GM21619 (cell line): Measurements from ENCODE around the gene MAGEL2.
"Not testable (repeated sequence)": the region's sequence is repeated elsewhere in the genome, so short reads cannot be mapped to it uniquely, and the experiment has no call there.

Source experiments
- ATAC-seq: cut with Tn5 transposase; IDR thresholded peaks from one replicate; pipeline ENCODE4 v1.9.1; 2021; ENCODE audit not compliant: unreplicated experiment

The MAGEL2 gene

DNA sequence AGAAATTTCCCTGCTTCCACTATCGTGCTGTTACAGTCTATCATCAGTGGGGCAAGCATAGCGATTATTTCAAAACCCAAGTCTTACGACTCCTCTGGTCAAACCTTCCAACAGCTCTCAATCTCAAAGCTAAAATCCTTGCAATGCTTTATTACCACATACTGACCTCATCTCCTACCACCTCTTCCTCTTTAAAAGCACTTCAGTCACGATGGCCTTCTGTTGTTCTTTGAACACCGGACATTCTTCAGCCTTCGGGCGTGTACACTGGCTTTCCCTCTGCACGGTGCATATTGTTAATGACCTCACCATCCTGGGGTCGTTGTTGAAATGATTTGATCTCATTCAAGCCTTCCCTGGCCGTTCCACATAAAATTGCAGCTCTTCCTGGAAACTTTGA lies 31.1 kb downstream of the MAGEL2 start:
- ATAC-seq: no peak

DNA sequence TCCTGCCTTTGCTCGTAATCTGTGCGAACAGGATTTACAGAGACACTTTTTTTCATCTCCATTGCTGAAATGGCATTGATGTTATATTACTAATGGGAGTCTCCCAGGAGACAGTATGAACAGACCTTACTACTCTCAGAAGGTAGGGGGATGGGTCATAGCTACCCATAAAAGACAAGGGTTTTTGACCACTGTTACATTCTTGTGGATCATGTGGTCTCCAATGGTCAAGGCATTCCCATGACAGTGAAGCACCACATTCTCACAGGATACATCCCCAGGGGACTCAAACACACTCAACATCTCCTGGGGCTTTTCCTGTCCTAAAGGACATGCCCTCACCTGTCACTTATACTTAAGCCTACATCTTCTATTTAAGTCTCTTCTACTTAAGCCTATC lies 41.4 kb downstream of the MAGEL2 start:
- no peak for ATAC-seq

DNA sequence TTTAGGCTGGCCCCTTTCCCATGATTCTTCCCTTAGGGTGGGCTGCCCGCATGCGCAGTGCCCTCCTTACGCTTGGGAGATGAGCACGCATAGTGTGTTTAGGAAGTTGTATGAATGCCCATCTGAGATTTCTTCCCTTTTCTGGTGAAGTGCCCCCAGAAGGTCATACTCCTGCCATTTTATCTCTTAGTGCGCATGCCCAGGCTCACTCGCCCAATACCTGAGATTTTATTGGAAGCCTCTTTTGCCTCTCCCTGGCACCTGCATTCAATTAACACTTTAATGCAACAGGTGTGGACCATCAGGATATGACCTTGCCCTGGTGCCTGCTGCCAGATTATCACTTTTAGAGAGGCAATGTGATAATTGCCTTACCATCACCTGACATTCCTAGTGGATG lies 45.5 kb downstream of the MAGEL2 start:
- ATAC-seq: no peak

DNA sequence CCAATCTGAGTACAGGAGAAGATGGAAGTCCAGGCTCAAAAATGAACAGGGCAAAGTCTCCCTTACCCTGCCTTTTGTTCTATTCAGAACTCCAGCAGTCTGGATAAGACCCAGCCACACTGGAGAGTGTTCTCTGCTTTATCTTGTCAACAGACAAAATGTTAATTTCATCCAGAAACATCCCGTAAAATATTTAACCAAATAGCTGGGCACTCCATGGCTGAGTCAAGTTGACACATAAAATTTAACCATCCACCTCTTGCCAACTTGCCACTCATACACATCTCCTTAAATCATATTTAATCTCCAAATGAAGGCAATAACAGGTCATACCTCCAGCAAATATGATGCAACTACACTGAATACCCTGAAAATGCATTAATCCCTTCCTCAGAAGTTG lies 48.6 kb downstream of the MAGEL2 start:
- no peak for ATAC-seq

DNA sequence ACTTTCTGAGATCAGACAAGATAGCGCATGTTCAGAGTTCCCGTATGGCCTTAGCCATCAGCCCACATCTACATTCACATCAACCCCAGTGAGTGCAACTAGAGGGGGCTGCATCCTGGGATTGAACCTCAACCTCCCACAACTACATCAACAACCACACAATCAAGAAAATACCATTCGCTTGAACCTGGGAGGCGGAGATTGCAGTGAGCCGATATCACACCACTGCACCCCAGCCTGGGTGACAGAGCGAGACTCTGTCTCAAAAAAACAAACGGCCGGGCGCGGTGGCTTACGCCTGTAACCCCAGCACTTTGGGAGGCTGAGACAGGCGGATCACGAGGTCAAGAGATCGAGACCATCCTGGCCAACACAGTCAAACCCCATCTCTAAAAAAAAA lies 50.4 kb downstream of the MAGEL2 start:
- not testable (repeated sequence) for ATAC-seq

DNA sequence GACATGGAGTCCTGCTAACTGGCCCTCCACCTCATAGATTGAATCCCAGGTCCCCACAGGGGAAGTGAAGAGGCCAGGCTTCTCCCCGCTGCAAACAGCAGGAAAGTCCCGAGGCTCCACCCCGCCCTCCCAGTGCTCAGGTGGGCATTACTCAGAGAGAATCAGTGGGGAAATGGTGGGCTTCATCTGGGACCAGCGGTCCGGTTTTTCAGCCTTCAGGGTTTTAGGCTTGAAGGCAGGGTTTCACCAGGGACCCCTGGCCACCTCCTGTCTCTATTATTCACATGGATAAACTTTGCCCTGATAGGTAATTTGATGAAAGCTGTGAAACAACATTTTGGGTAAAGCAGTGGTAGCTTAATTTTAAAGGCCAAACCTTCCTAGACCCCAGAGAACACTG lies 50.9 kb downstream of the MAGEL2 start:
- no peak for ATAC-seq

DNA sequence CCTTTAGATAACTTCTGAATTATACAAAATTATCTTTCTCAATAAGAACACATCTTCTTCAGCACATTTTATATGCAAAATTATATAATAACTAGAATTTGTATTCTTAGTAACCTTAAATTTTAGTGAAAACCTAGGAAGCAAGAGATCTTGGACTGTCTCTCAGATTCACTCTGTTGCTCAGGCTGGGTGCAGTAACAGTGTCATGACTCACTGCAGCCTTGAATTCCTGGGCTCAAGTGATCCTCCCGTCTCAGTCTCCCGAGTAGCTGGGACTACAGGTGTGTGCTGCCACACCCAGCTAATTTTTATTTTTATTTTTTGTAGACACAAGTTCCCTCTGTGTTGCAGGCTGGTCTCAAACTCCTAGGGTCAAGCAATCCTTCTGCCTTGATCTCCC lies 52.3 kb downstream of the MAGEL2 start:
- ATAC-seq: no peak

DNA sequence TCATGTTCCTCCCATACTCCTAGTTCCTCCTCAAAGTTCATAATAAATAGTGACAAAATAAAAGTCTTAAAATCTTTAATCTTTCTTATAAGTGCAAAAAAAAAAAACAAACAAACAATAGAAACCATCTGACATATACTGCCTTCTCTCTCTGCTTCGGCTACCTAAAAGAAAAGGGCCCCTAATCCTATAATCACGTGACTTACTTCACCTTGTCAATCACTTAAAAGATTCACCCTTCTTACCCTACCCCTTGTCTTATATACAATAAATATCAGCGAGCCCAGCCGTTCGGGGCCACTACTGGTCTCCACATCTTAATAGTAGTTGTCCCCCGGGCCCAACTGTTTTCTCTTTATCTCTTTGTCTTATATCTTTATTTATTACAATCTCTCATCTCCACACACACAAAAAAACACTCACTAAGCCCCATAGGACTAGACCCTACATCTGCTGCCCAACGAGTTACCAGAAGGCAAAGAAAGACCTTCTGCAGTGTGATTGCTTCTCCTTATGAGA lies 53.4 kb downstream of the MAGEL2 start:
- ATAC-seq: no peak
